Dedifferentiated amniotic fluid mesenchymal stem cell (primary cell): ENCODE data around the gene SPATA6.
"Not testable (repeated sequence)": the region's sequence is repeated elsewhere in the genome, so short reads cannot be mapped to it uniquely, and the experiment has no call there.

Source experiments
- DNase-seq: peaks from one replicate; pipeline ENCODE4 v3.0.0-alpha.2; 2016; ENCODE audit errors: extremely low spot score

The SPATA6 gene

DNA sequence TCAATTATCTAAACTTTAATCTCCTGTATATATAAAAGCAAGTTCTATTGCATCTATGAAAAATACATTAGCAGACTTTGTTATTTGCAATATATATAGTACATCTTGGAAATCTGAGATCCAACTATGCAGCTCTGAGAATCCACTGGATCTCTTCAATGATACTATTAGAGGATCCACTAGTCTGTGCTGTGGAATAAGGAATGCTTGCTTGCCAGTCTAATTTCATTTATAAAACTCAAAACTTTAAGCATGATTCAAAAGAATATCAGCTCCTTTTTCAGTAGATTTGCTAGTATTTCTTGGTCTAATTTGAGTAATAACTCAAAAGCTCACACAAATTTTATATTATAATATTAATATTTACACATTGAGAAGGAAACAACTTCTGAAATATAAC, 115.1 kb downstream of the SPATA6 start:
- no peak for DNase-seq

DNA sequence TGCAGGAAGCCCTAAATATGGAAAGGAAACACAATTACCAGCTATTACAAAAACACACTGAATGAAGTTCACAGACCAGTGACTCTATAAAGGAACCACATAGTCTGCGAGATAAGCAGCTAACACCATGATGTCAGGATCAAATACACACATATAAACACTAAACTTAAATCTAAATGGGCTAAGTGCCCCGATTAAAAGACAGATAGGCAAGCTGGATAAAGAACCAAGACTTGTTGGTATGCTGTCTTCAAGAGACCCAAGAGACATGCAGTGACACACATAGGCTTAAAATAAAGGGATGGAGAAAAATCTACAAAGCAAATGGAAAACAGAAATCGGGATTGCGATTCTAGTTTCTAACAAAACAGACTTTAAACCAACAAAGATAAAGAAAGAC, 127.6 kb downstream of the SPATA6 start:
- no peak for DNase-seq

DNA sequence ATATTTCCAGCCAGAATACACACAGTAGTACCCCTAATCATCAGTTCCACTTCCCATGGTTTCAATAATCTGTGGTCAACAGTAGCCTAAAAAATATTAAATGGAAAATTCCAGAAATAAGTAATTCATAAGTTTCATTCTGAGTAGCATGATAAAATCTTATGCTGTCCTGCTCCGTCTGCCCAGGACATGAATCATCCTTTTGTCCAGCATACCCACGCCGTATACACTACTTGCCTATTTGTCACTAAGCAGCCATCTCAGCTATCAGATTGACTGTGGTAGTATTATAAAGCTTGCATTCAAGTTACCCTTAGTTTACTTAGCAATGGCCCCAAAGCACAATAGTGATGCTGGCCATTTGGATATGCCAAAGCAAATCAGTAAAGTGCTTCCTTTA, 130.8 kb downstream of the SPATA6 start:
- DNase-seq = no peak

DNA sequence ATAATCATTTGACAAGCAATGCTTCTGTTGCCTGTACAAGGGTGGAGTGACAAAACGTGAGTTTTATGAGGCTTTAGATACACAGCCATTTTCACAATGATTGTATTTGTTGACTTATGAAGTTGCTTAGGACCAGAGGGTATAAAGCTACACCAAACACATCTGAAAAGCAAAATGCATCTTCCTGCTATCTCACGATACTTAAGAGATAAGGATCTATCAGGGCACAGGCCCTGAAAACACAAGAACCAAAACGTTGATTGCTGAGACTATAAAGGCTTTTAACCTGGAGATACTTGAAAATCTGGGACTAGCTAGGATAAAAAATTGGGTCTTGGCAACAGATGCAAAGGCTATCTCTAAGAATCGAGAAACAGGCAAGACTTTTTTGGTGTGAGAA, 133.7 kb downstream of the SPATA6 start:
- DNase-seq = no peak

DNA sequence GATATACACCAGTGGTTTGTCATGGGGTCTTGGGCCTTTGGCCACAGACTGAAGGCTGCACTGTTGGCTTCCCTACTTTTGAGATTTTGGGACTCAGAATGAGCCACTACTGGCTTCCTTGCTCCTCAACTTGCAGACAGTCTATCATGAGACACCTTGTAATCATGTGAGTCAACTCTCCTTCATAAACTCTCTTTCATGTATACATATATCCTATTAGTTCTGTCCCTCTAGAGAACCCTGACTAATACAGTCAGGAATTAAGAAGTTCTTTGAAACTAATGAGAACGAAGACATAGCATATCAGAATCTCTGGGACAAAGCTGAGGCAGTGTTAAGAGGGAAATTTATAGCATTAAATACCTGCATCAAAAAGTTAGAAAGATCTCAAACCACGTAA, 138.7 kb downstream of the SPATA6 start:
- no peak for DNase-seq

DNA sequence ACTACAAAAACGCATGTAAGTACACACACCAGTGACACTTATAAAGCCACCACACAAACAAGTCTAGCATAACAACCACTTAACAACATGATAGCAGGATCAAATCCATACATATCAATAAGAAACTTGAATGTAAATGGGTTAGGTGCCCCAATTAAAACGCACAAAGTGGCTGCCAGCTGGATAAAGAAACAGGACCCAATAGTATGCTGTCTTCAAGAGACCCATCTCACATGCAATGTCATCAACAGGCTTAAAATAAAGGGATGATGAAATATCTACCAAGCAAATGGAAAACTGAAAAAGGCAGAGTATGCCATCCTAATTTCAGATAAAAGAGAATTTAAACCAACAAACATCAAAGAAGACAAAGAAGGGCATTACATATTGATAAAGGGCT, 139.9 kb downstream of the SPATA6 start:
- DNase-seq = no peak

DNA sequence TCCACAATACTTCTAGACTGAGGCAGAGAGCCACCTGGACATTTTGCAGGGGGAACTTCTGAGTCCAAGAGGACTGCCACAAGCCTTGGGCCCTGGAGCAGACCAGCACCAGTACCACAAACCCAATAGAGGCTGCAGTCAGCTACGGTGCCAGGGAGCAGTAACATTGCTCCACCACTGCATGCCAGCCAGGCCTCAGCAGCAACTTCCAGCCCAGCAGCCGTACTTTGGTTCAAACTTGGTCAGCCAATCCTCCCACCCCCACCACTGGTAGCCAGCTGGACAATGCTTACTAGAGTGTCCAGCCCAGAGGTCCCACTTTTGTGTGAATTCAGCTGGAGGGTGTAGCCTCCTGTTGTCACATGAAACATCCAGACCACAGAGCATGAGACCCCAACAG, 142.1 kb downstream of the SPATA6 start:
- no peak for DNase-seq

DNA sequence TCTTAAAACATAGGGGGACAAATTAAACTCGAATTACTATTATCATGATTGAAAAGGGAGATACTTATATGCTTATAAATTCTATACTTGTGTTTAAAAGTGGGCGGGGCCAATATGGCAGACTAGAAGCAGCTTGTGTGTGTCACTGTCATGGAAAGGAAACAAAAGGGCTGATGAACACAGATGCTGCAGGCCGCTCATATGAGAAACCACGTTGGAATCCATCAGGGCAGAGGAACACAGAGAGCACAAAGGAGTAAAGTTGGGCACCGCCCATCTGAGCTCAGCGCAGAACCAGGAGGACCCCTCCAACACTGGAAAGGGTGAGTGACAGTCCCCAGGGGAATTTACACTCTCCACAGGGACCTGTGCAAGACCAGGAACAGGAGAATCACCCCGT, 142.5 kb downstream of the SPATA6 start:
- DNase-seq = no peak

DNA sequence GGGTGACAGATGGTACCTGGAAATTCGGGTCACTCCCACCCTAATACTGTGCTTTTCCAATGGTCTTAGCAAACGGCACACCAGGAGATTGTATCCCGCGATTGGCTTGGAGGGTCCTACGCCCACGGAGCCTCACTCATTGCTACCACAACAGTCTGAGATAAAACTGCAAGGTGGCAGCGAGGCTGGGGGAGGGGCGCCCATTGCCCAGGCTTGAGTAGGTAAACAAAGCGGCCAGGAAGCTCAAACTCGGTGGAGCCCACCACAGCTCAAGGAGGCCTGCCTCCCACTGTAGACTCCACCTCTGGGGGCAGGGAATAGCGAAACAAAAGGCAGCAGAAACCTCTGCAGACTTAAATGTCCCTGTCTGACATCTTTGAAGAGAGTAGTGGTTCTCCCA, 160.2 kb downstream of the SPATA6 start:
- not testable (repeated sequence) for DNase-seq

DNA sequence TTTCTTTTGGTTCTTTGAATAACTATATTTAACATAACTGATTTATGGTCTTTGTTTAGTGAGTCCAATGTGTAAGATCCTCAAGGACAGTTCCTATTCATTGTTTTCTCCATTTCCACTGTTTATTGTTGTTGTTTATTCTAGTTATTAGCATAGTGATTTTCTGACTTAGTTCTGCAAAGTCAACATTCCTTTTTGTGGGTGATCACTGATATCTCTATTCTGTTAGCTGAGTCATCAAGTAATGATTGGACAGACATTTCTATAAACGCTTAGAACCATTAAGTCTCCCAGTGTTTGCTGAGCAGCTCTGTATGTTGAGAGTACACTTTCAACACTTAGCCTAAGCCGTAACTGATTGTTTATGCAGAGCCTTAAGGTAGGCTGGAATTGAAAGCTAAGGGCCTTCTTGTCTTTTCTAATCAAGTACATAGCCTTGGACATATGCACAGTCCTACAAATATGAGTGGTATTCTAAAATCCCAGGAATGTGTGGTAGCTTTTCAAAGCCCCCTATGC, 162.4 kb downstream of the SPATA6 start:
- DNase-seq = no peak

DNA sequence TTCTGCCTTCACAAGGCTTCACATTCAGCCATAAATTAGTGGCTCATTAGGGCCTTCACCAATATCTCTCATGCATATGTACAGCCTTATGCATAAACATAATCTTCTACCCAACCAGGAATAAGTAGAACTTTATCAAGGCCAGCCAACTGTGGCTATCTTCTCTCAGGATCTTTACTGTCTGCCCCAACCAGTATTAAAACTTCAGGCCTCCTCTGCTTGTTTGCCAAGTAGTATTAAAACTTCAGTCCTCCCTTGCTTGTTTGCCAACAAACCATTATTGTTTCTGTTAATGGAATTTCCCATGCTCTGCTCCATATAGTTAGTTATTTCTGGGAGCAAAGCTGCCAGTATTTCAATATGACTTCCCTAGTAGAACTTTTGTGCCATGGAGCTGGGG, 169.4 kb downstream of the SPATA6 start:
- DNase-seq = no peak

DNA sequence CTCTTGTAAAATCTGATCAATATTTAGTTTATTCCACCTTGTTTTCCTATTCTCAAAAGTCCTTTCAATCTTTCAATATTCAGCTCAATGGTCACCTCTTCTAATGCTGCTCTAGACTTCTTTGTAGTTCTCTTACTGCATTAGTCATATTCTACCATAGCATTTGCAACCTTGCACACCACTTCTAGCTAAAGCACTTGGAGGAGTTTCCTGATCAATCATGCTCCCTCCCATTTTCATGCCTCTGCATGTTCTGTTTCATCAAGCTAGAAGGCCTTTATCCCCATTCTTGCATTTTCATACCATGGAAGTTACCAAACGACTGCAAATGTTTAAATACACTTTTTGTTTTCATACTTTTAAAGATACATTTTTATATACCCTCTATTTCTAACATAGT, 177.3 kb downstream of the SPATA6 start:
- DNase-seq = no peak

DNA sequence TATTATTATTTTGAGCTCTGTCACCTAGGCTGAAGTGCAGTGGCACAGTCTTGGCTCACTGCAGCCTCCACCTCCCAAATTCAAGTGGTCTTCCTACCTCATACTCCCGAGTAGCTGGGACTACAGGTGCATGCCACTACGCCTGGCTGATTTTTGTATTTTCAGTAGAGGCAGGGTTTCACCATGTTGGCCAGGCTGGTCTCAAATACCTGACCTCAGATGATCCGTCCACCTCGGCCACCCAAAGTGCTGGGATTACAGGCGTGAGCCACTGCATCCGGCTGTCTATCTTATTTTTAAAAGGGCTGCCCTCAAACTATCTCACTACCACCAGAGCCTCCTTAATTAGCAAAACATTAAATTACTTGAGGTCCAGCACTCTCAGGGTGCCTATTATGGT, 177.9 kb downstream of the SPATA6 start:
- DNase-seq = not testable (repeated sequence)

DNA sequence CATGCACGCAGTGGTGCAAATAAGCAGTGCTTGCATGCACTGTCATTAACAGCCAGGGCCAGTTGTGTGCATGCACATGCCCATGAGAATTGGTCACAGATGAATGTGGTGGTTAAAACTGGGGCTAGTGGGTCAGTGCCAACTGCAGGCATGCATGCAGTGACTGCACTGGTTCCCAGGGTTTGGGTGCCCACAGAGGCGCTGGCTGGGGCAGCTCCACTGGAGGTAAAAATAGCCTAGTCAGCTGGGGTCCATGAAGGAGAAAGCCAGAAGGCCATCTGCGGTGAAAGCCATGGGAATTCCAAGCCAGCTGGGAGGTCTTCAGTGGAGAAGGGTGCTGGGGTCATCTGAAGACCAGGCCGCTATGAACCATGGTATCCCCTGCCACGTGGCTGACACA, 179.3 kb downstream of the SPATA6 start:
- DNase-seq = no peak

DNA sequence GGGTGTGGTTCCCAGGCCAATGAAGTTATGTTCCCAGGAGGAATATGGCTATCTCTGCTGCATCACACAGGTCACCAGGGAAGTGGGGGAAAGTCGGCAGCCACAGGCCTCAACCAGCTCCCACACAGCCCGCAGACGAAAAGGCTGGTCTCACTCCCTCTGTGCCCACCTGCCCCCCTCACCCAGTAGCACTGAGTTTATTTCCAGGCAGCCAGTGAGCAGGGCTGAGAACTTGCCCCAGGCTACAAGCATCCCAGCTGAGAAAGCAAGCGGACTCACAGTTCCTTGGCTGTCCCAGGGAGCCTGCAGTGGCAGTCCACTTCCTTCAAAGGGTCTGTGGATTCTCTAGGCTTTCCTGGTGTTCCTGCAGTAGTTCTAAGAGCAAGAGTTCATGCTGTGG, 180.6 kb downstream of the SPATA6 start:
- no peak for DNase-seq

DNA sequence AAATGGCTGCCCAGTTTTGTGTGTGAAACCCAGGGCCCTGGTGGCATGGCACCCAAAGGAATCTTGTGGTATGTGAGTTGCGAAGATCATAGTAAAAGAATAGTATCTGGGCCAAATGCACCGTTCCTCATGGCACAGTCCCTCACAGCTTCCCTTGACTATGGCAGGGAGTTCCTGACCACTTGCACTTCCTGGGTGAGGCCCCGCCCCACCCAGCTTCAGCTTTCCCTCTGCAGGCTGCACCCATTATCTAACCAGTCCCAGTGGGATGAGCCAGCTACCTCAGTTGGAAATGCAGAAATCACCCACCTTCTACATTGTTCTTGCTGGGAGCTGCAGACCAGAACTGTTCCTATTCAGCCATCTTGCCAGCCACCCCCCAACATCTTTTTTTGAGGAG, 186.5 kb downstream of the SPATA6 start:
- no peak for DNase-seq

DNA sequence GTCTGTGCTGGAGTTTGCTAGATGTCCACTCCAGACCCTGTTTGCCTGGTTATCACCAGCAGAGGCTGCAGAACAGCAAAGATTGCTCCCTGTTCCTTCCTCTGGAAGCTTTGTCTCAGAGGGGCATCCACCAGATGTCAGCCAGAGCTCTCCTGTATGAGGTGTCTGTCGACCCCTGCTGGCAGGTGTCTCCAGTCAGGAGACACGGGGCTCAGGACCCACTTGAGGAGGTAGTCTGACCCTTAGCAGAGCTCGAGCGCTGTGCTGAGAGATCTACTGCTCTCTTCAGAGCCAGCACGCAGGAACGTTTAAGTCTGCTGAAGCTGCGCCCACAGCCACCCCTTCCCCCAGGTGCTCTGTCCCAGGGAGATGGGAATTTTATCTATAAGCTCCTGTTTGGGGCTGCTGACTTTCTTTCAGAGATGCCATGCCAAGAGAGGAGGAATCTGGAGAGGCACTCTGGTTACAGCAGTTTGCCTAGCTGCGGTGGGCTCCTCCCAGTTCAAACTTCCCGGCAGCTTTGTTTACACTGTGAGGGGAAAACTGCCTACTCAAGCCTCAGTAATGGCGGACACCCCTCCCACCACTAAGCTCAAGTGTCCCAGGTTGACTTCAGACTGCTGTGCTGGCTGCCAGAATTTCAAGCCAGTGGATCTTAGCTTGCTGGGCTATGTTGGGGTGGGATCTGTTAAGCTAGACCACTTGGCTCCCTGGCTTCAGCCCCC, 187.1 kb downstream of the SPATA6 start:
- not testable (repeated sequence) for DNase-seq

DNA sequence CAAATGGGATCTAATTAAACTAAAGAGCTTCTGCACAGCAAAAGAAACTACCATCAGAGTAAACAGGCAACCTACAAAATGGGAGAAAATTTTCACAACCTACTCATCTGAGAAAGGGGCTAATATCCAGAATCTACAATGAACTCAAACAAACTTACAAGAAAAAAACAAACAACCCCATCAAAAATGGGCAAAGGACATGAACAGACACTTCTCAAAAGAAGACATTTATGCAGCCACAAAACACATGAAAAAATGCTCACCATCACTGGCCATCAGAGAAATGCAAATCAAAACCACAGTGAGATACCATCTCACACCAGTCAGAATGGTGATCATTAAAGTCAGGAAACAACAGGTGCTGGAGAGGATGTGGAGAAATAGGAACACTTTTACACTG, 189.7 kb downstream of the SPATA6 start:
- not testable (repeated sequence) for DNase-seq

DNA sequence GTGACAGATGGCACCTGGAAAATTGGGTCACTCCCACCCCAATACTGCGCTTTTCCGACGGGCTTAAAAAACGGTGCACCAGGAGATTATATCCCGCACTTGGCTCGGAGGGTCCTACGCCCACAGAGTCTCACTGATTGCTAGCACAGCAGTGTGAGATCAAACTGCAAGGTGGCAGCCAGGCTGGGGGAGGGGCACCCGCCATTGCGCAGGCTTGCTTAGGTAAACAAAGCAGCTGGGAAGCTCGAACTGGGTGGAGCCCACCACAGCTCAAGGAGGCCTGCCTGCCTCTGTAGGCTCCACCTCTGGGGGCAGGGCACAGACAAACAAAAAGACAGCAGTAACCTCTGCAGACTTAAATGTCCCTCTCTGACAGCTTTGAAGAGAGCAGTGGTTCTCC, 194.6 kb downstream of the SPATA6 start:
- DNase-seq = not testable (repeated sequence)

DNA sequence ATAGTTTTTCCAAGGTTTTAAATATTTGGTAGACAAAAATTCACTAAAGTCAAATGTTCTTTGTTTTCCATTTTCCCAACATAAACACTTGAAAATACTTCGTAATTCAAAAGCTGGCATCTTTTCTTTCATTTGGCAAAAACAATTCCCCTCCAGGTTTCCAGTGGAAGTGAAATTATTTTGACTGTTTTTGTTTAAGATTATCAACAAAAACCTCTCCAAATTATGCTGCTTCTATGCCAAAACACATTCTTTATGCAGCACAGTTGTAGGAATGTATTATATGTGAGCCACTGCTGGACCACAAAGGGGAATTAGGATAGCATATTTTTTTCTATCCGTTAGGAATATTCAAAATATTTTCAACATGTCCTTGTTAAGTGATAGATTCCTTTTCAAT, 205.4 kb downstream of the SPATA6 start:
- peak; percentile 49 for DNase-seq

DNA sequence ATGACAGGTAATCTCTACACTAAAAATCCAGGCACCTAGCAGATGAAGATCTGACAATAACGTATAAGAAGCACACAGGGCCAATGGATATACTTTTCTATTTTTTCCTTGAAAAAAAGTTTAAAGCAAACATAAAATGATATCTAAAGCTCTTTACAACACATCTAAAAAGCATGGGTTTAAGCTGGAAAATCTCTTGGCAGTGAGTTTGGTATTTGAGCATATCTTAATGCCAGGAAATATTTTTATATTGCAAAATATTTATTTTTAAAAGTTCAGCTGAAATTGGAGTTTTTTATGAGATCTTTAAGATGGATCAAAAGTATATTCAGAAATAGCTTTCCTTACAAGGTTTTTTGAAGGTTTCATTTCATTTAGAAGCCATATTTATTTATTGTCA, 209.0 kb downstream of the SPATA6 start:
- DNase-seq = peak; percentile 55

DNA sequence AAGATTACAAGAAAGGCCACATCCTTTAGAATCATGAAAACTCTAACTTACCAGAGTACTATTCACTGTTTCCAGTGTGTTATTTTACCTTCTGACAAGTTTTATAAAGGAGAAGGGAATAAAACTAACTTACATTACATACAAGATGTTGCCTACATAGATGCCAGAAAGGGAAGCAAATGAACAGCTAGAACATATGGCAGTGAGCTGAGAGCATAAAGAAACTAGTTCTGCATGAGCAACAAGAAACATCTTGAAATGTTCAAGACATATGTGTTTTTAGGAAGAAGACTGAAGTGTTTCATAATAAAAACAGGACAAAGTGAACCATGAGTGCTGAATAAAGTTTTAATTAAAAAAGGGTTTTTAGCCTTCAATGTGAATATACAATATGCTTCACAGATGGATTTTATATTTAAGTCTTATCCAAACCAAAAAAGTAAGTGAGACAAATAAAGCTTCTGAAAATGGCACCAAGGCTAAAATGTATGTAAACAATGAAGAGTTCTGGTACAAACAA, 210.1 kb downstream of the SPATA6 start:
- no peak for DNase-seq

DNA sequence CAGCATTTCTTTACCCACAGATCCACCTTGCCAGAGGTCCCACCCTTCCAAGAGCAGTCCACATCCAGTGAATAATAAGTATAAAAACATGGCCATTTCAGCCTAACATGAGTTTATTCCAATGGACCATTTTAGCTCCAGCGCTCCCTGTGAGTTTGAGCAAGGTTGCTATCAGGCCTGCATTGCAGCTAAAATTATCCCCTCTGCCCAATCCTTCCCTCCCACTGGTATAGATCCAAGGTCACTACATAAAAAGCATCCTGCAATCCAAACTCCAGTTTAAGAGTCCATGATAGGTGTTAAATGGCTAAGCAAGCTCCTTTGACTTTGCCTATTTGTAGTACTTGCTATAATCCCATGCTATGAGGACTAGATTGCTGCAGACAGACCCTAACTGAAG, 213.9 kb downstream of the SPATA6 start:
- no peak for DNase-seq

DNA sequence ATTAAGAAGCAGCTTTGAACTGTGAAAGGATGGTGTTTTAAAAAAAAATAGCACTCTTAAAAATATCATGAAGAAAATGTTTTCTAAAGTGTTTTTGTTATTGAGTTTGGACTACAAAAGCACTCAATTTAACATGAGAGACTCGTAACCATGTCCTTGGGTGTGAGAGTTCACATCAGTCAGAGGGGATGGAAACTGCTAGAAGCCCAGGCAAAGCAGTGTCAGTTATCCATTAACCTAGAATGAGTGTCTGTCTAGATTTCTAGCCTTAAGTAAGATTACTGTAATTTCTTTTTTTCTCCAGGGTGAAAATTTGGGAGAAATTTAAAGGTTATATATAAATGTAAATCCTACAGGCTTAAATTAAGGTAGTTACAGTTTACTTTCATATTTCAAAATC, 217.8 kb downstream of the SPATA6 start:
- DNase-seq = no peak
